GM20000 (cell line): Measurements from ENCODE around the gene PPM1F.
"Not testable (repeated sequence)": the region's sequence is repeated elsewhere in the genome, so short reads cannot be mapped to it uniquely, and the experiment has no call there.

Experiments
- DNase-seq: peaks from one replicate; pipeline ENCODE4 v3.0.0; 2012; ENCODE audit warnings: low spot score
- CTCF ChIP-seq: IDR thresholded peaks from 2 replicates; pipeline ENCODE4 v1.5.1; 2012; ENCODE audit warnings: mild to moderate bottlenecking, control low read depth; ENCODE audit errors: extremely low read depth, missing control alignments

The PPM1F gene

GRCh38 chr22:21896951-21897513 lies 55.6 kb downstream of the PPM1F start:
- DNase-seq = no peak
- no peak for TF ChIP-seq CTCF

- DNase-seq = not testable (repeated sequence)
These were observed 56.4 kb downstream of the PPM1F start for GRCh38 chr22:21896275-21896674.

GRCh38 chr22:21894799-21895198 lies 57.8 kb downstream of the PPM1F start:
- no peak for DNase-seq
- no peak for TF ChIP-seq CTCF

- no peak for DNase-seq
- TF ChIP-seq CTCF = no peak
These were observed 63.2 kb downstream of the PPM1F start for GRCh38 chr22:21889251-21889990.

- TF ChIP-seq CTCF = no peak
- no peak for DNase-seq
These were observed 64.8 kb downstream of the PPM1F start for GRCh38 chr22:21887841-21888240.

GRCh38 chr22:21883930-21884329 lies 68.7 kb downstream of the PPM1F start:
- DNase-seq = not testable (repeated sequence)

GRCh38 chr22:21882754-21883333 lies 69.8 kb downstream of the PPM1F start:
- DNase-seq = not testable (repeated sequence)

- no peak for TF ChIP-seq CTCF
- no peak for DNase-seq
These were observed 70.6 kb downstream of the PPM1F start for GRCh38 chr22:21881841-21882753.
